GM10847 (cell line): ENCODE data around the gene MRPL11.

Experiments used
- POLR2A ChIP-seq: IDR thresholded peaks from 2 replicates; pipeline ENCODE4 v1.6.1; 2011; ENCODE audit not compliant: insufficient read length; ENCODE audit errors: extremely low read depth

MRPL11 gene

DNA sequence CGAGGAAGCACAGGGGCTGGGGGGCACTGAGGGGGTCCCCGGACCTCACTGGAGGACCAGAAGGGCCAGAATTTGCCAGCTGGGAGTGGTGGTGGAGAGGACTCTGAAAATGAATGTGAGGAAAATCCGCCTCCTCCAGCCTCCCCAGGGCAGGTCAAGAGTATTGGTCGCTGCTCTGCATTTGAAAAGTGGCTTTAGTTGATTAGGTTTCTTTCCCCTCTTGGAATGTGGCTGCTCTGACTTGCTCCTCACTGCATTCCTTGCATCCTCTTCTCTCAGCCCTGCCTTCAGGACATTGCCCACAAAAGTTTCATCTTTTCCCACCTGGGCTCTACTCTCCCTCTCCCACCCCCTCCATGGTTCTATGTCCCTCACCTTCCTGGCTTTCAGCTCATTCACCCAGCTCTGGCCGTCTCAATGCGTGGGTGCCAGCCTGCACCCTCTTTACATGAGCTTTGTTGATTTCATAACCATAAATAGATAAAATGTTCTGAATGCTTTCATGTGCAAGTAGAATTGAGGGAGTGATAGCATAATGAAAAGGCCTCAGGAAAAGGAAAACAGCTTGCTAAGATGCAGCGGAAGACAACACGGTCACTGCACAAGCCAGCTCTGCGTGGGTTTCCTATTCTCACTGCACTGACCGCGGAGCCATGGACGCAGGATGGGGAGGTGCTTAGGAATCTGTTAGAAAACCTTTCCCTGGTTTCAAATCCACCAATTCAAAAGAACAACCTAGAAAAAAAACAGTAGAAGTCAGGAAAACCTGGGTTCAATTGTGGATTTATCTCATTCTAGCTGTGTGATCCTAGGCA lies 24.3 kb downstream of the MRPL11 start:
- no peak for TF ChIP-seq POLR2A

DNA sequence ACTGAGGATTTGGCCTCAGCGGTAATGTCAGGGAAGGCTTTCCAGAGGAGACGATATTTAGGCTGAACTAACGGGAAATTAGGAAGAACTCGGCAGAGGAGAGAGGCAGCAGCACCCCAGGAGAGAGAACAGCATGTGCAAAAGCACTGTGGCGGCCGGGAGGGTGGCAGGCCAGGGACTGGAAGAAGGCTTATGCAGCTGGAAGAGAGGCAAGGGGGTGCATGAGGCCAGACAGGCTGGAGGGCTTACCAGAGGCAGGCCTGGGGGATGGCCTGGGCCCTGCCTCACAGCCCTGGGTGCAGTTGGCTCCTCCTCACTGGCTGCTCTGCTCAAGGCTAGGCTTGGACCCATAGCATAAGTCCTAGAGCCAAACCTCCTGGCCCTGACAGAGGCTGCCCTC lies 25.5 kb downstream of the MRPL11 start:
- TF ChIP-seq POLR2A = no peak

DNA sequence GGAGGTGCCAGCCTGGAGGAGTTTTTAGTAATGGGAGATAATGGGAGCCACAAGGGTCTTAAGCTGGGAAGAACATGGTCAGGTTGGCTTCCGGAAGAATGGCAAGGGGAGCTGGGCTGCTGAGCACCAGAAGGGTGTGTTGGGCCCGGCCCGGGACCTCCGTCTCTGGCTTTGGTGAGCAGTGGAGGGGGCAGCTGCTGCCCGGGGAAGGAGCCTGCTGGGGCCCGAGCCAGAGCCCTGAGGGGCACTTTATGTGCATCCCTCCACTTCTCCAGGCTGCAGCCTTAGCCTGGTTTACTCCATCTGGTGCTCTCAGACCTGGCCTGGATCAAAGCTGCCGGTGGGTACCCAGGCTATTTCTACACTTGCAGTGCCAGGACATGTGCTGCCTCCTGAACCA lies 26.5 kb downstream of the MRPL11 start:
- no peak for TF ChIP-seq POLR2A

DNA sequence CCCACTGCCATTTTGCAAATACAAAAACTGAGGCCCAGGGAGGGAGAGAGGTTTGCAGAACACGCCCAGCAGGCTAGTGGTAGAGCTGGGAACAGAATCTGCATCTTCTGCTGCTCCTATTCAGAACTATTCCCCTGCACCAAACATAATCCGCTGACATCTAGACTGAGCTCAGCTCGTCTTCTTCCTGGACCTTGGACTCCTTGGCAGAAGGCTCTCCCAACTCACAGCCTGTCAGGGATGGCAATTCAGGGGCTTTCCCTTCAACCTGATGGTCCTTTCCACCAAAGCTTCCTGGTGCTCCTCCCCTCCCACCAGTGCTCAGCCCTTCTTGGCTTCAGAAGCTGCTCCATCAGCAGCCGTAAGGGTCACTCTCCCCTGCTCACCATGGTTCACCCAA lies 27.3 kb downstream of the MRPL11 start:
- no peak for TF ChIP-seq POLR2A

- TF ChIP-seq POLR2A = no peak
These were observed 28.5 kb downstream of the MRPL11 start for GRCh38 chr11:66410191-66410590.

DNA sequence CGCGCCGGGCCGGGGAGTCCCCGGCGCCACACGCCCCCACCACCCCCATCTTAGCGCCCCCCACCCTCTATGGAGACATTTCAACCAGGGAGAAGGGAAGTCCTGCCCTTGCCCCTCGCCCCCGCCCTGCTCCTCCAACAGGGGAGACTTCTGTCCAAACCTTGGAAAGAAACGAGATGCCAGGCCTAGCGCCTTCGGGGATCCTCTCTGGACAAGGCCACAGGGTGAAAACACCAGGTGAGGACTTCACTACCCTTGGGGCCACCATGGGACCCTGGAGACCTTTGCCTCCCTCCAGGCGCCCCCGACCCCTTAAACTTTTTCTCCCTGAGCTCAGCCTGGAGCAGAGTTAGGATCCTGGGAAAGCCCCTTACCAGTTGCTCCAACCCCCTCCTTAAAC lies 29.4 kb downstream of the MRPL11 start:
- no peak for TF ChIP-seq POLR2A

GRCh38 chr11:66408488-66409214 lies 30.0 kb downstream of the MRPL11 start:
- TF ChIP-seq POLR2A = no peak

- no peak for TF ChIP-seq POLR2A
These were observed 31.0 kb downstream of the MRPL11 start for GRCh38 chr11:66407651-66408050.

- no peak for TF ChIP-seq POLR2A
These were observed 44.7 kb downstream of the MRPL11 start for GRCh38 chr11:66393954-66394353.

DNA sequence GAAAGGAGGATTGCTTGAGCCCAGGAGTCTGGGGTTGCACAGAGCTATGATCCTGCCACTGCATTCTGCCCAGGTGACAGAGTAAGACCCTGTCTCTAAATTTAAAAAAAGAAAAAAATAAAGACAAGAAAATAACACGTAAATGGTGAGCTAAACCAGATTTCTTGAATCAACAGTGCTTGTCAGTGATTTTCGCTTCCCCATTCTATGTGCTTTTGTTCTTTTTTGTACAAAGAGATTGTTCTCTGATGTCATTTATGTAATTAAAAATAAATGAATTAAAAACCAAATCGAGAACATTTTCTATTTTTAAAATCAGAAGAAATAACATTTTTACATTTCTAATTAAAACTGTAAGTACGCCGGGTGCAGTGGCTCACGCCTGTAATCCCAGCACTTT lies 47.3 kb downstream of the MRPL11 start:
- no peak for TF ChIP-seq POLR2A

DNA sequence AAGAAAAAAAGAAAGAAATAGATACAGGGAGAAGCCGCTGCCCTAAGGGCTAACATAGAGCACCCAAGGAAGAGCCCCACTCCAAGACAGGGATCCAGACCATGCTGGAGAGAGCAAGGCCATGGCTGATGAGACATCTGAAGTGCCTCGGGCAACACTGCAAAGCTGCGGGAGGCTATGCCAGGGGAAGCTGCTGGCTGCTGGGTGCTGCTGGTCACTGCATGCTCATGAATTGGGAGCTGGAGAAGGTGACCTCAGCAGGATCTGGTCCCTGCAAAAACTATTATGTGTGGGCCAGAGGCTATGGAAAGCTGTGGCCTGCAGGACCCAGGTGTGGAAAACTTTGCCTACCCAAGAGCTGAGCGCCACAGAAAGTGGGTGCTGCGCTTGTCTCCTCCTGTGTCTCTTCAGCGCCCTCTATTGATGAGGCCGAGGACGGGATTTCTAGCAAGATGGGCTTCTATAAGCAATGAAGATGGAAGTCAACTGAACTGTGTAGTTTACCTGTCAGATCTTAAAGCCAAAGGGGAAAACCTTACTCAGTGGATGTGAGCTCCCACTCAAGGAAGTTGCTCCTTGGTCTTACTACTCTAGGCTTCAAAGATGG lies 49.8 kb downstream of the MRPL11 start:
- no peak for TF ChIP-seq POLR2A

DNA sequence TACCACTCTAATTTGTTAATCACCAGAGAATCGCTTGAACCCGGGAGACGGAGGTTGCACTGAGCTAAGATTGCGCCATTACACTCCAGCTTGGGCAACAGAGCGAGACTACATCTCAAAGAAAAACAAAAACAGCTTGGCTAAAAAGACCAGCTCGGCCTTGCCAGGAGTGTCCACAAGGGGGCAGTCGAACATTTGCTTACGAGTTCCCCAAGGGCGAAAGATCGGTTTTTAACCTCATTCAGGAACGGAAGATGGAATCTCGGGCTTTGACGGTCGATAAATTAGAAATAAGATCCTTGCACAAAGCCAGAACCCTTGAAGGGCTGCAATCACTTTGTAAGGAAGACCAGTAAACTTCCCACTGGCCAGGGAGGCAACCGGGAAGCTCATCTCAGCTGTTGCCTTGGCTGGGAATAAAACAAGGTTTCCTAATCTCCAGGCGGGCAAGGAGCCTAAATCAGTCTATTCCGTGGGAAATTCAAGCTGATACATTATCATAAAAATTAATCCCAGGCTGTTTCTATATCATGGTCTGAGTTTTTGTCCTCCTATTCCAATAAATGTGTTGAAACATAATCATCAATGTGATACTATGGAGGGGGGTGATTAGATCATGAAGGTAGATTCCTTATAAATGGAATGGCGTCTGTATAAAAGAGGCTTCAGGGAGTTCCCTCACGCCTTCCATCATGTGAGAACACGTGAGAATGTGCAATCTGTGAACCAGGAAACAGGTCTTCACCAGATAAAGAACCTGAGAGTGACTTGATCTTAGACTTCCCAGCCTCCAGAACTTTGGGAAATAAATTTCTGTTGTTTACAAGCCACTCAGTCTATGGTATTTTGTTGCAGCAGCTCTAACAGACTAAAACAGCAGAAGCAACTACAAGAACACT lies 52.2 kb downstream of the MRPL11 start:
- TF ChIP-seq POLR2A = no peak
